Measurements from ENCODE around the gene MAP4K3.

Gene MAP4K3

GRCh38 chr2:39320162-39320561, 116.9 kb downstream of the MAP4K3 start:
- no peak for DNase-seq (ENCODE audit: low read depth, low spot score)
- TF ChIP-seq CTCF (IDR thresholded peaks at IDR 0.05; ENCODE audit: insufficient read depth, low read length, missing control alignments), result no peak
- no peak overlapping the region for H3K4me3 ChIP-seq (ENCODE audit: low read depth, low read length)
- POLR2A ChIA-PET, result no interaction called here
- CTCF ChIA-PET, result no interaction called here

DNA sequence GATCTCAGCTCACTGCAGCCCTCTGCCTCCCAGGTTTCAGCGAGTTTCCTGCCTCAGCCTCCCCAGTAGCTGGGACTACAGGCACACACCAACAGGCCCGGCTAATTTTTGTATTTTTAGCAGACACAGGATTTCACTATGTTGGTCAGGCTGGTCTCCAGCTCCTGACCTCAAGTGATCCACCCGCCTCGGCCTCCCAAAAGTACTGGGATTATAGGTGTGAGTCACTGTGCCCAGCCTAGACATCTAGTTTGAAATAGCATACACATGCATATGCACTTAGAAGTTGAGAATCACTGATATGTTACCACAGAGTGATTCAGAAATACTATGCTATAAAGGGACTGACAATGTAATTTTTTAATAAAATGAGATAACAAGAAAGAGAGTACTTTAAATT, 123.5 kb downstream of the MAP4K3 start:
- no peak overlapping the region for H3K4me3 ChIP-seq (ENCODE audit: low read depth, low read length)
- POLR2A ChIA-PET, result no interaction called here
- no peak for TF ChIP-seq CTCF (IDR thresholded peaks at IDR 0.05; ENCODE audit: insufficient read depth, low read length, missing control alignments)
- CTCF ChIA-PET, result no interaction called here
- peak; percentile 40 for DNase-seq (ENCODE audit: low read depth, low spot score)

DNA sequence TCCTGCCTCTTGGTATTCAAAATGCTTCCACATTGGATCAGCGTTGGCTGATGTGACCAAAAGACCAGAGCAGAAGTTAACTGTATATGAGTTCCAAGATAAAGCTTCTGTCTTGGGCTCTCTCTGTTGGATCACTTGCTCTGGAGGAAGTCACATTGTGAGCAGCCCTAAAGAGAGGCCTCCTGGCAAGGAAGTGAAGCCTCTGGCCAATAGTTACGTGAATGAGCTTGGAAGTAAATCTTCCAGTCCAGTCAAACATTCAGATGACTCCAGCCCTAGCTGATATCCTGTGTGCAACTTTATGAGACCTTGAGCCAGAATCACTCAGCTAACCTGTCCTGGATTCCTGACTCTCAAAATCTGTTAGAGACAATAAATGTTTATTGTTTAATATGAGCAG, 125.6 kb downstream of the MAP4K3 start:
- no peak for DNase-seq (ENCODE audit: low read depth, low spot score)
- CTCF ChIA-PET, result interaction anchor here (1.4 kb wide), 1 partner anchor 19 kb away, joined by 3 read pairs; no protein-coding TSS in a partner anchor
- no peak overlapping the region for H3K4me3 ChIP-seq (ENCODE audit: low read depth, low read length)
- POLR2A ChIA-PET, result no interaction called here
- TF ChIP-seq CTCF (IDR thresholded peaks at IDR 0.05; ENCODE audit: insufficient read depth, low read length, missing control alignments), result no peak

- no peak for DNase-seq (ENCODE audit: low read depth, low spot score)
- TF ChIP-seq CTCF (IDR thresholded peaks at IDR 0.05; ENCODE audit: insufficient read depth, low read length, missing control alignments), result no peak
- POLR2A ChIA-PET, result no interaction called here
- H3K4me3 ChIP-seq (ENCODE audit: low read depth, low read length), result no peak overlapping the region
- CTCF ChIA-PET, result no interaction called here
Observed at GRCh38 chr2:39308778-39309177, 128.3 kb downstream of the MAP4K3 start.

GRCh38 chr2:39306626-39307025, 130.5 kb downstream of the MAP4K3 start:
- ChIA-PET CTCF (no interaction called here), POLR2A (no interaction called here)
- no peak for TF ChIP-seq CTCF (IDR thresholded peaks at IDR 0.05; ENCODE audit: insufficient read depth, low read length, missing control alignments)
- no peak overlapping the region for H3K4me3 ChIP-seq (ENCODE audit: low read depth, low read length)
- no peak for DNase-seq (ENCODE audit: low read depth, low spot score)

GRCh38 chr2:39304729-39305128, 132.4 kb downstream of the MAP4K3 start:
- POLR2A ChIA-PET, result no interaction called here
- no peak for DNase-seq (ENCODE audit: low read depth, low spot score)
- H3K4me3 ChIP-seq (ENCODE audit: low read depth, low read length), result no peak overlapping the region
- TF ChIP-seq CTCF (IDR thresholded peaks at IDR 0.05; ENCODE audit: insufficient read depth, low read length, missing control alignments), result no peak
- CTCF ChIA-PET, result no interaction called here
